ENCODE results near the gene AGRN. TPM values are rescaled to one million over a fixed set of nuclear protein-coding genes. Genes with fewer than 3 reads are reported as not detected.

Gene AGRN
- total RNA-seq, 1 experiment from 2014 or later: 175 TPM

DNA sequence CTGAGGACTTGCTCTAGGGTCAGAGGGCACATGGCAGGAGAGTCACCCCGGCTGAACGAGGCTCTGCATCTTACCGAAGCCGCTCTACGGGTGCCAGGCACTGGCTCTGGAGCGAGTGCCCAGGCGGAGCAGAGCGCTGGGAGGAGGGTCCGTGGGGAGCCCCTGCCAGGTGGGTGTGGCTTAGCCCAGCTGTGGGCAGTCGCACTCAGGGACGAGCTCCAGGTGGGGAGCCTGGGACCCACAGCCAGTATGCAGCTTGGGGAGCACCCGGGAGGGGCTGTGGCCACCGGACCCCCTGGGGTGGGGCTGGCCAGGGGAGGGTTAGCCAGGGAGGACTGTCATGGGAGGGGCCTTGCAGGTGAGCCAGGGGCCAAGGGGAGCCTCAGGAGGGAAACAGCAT, 3.8 kb downstream of the AGRN start:
- TF ChIP-seq, protein P1, sequence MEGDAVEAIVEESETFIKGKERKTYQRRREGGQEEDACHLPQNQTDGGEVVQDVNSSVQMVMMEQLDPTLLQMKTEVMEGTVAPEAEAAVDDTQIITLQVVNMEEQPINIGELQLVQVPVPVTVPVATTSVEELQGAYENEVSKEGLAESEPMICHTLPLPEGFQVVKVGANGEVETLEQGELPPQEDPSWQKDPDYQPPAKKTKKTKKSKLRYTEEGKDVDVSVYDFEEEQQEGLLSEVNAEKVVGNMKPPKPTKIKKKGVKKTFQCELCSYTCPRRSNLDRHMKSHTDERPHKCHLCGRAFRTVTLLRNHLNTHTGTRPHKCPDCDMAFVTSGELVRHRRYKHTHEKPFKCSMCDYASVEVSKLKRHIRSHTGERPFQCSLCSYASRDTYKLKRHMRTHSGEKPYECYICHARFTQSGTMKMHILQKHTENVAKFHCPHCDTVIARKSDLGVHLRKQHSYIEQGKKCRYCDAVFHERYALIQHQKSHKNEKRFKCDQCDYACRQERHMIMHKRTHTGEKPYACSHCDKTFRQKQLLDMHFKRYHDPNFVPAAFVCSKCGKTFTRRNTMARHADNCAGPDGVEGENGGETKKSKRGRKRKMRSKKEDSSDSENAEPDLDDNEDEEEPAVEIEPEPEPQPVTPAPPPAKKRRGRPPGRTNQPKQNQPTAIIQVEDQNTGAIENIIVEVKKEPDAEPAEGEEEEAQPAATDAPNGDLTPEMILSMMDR (conservative IDR thresholded peaks at IDR 0.05): no peak
- Histone ChIP-seq H2BK5ac (ENCODE audit: insufficient read length, low read length) (no peak overlapping the region), H2AFZ (ENCODE audit: low read length) (no peak overlapping the region), H3K4me2 (ENCODE audit: insufficient read depth, insufficient read length, low read length) (no peak overlapping the region), H3K79me2 (ENCODE audit: insufficient read depth, low read length) (peaks cover 2% of the 10 kb centered on the region; the same call in 1 of the 2 replicates), H4K20me1 (ENCODE audit: control insufficient read depth, insufficient read depth, insufficient read length) (peaks cover 3% of the 10 kb centered on the region), H2AK5ac (ENCODE audit: insufficient read length, low read length) (no peak overlapping the region), H3K56ac (ENCODE audit: insufficient read length, low read depth, low read length) (no peak overlapping the region), H3K9ac (ENCODE audit: extremely low read depth, insufficient read length, low read length) (no peak overlapping the region), H2BK12ac (ENCODE audit: insufficient read length, low read depth, low read length) (no peak overlapping the region), H4K8ac (replicated peaks; ENCODE audit: insufficient read length, low read depth, low read length) (no peak overlapping the region), H3K23me2 (ENCODE audit: insufficient read length, low read depth, low read length, poor library complexity, severe bottlenecking) (peaks cover 7% of the 10 kb centered on the region), H4K91ac (ENCODE audit: insufficient read length, low read depth, low read length) (no peak overlapping the region), H3K27ac (ENCODE audit: insufficient read length, low read depth, low read length) (no peak overlapping the region), H2BK15ac (ENCODE audit: low read depth, low read length) (no peak overlapping the region), H3K23ac (ENCODE audit: insufficient read length, low read depth, low read length) (no peak overlapping the region), H3K4ac (ENCODE audit: low read depth, low read length) (no peak overlapping the region), H3K14ac (ENCODE audit: insufficient read depth, low read length) (no peak overlapping the region), H3K79me1 (ENCODE audit: insufficient read depth, low read depth, low read length, poor library complexity, severe bottlenecking) (peaks cover 4% of the 10 kb centered on the region), H3K4me1 (ENCODE audit: insufficient read depth, low read length) (peaks cover 4% of the 10 kb centered on the region; the same call in 1 of the 2 replicates), H3K9me3 (ENCODE audit: control insufficient read depth, low read depth, low read length) (no peaks in the 10 kb centered on the region), H2BK120ac (ENCODE audit: low read depth, low read length, poor library complexity, severe bottlenecking) (no peak overlapping the region), H4K5ac (ENCODE audit: insufficient read length, low read depth, low read length) (no peak overlapping the region), H3T11ph (ENCODE audit: low read length) (no peak overlapping the region), H3K18ac (ENCODE audit: insufficient read length, low read depth, low read length) (no peak overlapping the region), H2BK20ac (ENCODE audit: low read depth, low read length, poor library complexity, severe bottlenecking) (no peak overlapping the region), H3K27me3 (ENCODE audit: insufficient read depth, low read length) (no peaks in the 10 kb centered on the region)
- Mint-ChIP-seq H3K4me3 (no peak overlapping the region; a peak in 1 of 5 replicates), H3K27me3 (ENCODE audit: low read depth) (peaks cover 4% of the 10 kb centered on the region), H3K27ac (peak overlapping the region in 1 of 3 experiments; percentile 67; a peak in 1 of 7 replicates), H3K9me3 (no peaks in the 10 kb centered on the region; a peak in 1 of 5 replicates), H3K4me1 (peaks cover 28 to 39% of the 10 kb centered on the region in 2 experiments), H3K36me3 (ENCODE audit: insufficient read depth in 1 of 3, low read depth in 3 of 3) (peaks cover 3 to 23% (median 17%) of the 10 kb centered on the region in 3 experiments; a peak in 6 of 7 replicates)
- no peak for DNase-seq
- no CpG with 5 or more reads among the region's 13 CpGs for WGBS (ENCODE audit: extremely low coverage, insufficient read length, low lambda C conversion rate)

All from H9 (cell line).